GM18511 (cell line): ENCODE measurements around the gene RSPH6A.

ENCODE experiments used
- ATAC-seq: cut with Tn5 transposase; IDR thresholded peaks from one replicate; pipeline ENCODE4 v1.9.1; 2021; ENCODE audit warnings: mild to moderate bottlenecking, moderate library complexity; ENCODE audit not compliant: unreplicated experiment

Gene RSPH6A

GRCh38 chr19:45781214-45782161 is 33.6 kb downstream of the RSPH6A start:
- ATAC-seq, result no peak

- no peak for ATAC-seq
Measured at GRCh38 chr19:45780448-45781213, 34.5 kb downstream of the RSPH6A start.

- no peak for ATAC-seq
Measured at GRCh38 chr19:45780146-45780447, 35.0 kb downstream of the RSPH6A start.

- ATAC-seq, result peak; percentile 85
Measured at GRCh38 chr19:45779231-45780145, 35.6 kb downstream of the RSPH6A start.

GRCh38 chr19:45778010-45778661 is 37.0 kb downstream of the RSPH6A start:
- ATAC-seq, result no peak

- ATAC-seq, result no peak
Measured at GRCh38 chr19:45777395-45777961, 37.6 kb downstream of the RSPH6A start.

GRCh38 chr19:45774765-45775164 is 40.3 kb downstream of the RSPH6A start:
- no peak for ATAC-seq

- no peak for ATAC-seq
Measured at GRCh38 chr19:45773384-45773783, 41.7 kb downstream of the RSPH6A start.

- no peak for ATAC-seq
Measured at GRCh38 chr19:45772912-45773311, 42.2 kb downstream of the RSPH6A start.

- no peak for ATAC-seq
Measured at GRCh38 chr19:45772130-45772840, 42.8 kb downstream of the RSPH6A start.

GRCh38 chr19:45771311-45771933 is 43.7 kb downstream of the RSPH6A start:
- no peak for ATAC-seq

- peak; percentile 47 for ATAC-seq
Measured at GRCh38 chr19:45770192-45771101, 44.7 kb downstream of the RSPH6A start.

- peak; percentile 20 for ATAC-seq
Measured at GRCh38 chr19:45769821-45770191, 45.3 kb downstream of the RSPH6A start.

- ATAC-seq, result peak; percentile 69
Measured at GRCh38 chr19:45768984-45769782, 45.9 kb downstream of the RSPH6A start, which contains the start of gene SIX5. TSS of gene SIX5 (minus strand) at chr19:45769252. CDS start at chr19:45768844, 408 bp downstream.

GRCh38 chr19:45768655-45768983 is 46.5 kb downstream of the RSPH6A start:
- ATAC-seq, result no peak

- no peak for ATAC-seq
Measured at GRCh38 chr19:45767881-45768654, 47.0 kb downstream of the RSPH6A start.
